ENCODE data around the gene TBCC. TPM values are rescaled to one million over a fixed set of nuclear protein-coding genes. Genes with fewer than 3 reads are reported as not detected.

Gene TBCC
- total RNA-seq, 5 donors from 2014 or later (not counting 1 experiment from before 2014, with no cell fraction given): 56.5 to 74.8 (median 59.4) TPM

GRCh38 chr6:42787063-42787472 lies 41.2 kb upstream of the TBCC start:
- H3K27me3 ChIP-seq (replicated peaks in 1 of 2; ENCODE audit: control insufficient read depth in 2 of 2, extremely low read depth in 1 of 2, insufficient read depth in 2 of 2, low read length in 1 of 2): no peaks in the 10 kb centered on the region
- H3K4me3 Mint-ChIP-seq: no peak overlapping the region
- H3K4me3 ChIP-seq (ENCODE audit: control insufficient read depth in 1 of 2, extremely low read depth in 1 of 2, low read length in 1 of 2): peak overlapping the region in 1 of 2 donors; percentile 38
- WGBS (ENCODE audit: insufficient coverage): 88% methylated on average over 2 of the region's 2 CpGs
- DNase-seq (no peak), ATAC-seq (replicated peaks in 1 of 4) (no peak)
- H3K4me1 ChIP-seq (ENCODE audit: control insufficient read depth in 1 of 2, extremely low read depth in 1 of 2, insufficient read depth in 2 of 2, low read length in 2 of 2): peaks cover 41 to 53% of the 10 kb centered on the region in 2 experiments
- no peaks in the 10 kb centered on the region for H3K9me3 ChIP-seq
- CTCF ChIA-PET: interaction anchor here (0.6 to 0.7 kb wide), 2 partner anchors 1256 to 1734 kb away, joined by 3 to 5 read pairs; no protein-coding TSS in a partner anchor
- peak overlapping the region; percentile 15 for H3K27ac ChIP-seq (ENCODE audit: low read length)
- H3K9me3 Mint-ChIP-seq: no peaks in the 10 kb centered on the region
- H3K27me3 Mint-ChIP-seq: no peaks in the 10 kb centered on the region
- no peak overlapping the region for H3K27ac Mint-ChIP-seq
- peaks cover 0 to 7% of the 10 kb centered on the region in 2 donors for H3K36me3 ChIP-seq (ENCODE audit: control insufficient read depth in 2 of 2, extremely low read depth in 1 of 2, insufficient read depth in 1 of 2, low read length in 1 of 2)
- POLR2A ChIA-PET: interaction anchor here (0.6 to 7.3 kb wide), 8 partner anchors 11 to 82 kb away, joined by 3 to 133 read pairs (median 4); partner anchors contain the start of gene TBCC (in 1 of the 2)
- peaks cover 15% of the 10 kb centered on the region for H3K36me3 Mint-ChIP-seq
- H3K4me1 Mint-ChIP-seq: peaks cover 0 to 28% (median 16%) of the 10 kb centered on the region in 3 donors

DNA sequence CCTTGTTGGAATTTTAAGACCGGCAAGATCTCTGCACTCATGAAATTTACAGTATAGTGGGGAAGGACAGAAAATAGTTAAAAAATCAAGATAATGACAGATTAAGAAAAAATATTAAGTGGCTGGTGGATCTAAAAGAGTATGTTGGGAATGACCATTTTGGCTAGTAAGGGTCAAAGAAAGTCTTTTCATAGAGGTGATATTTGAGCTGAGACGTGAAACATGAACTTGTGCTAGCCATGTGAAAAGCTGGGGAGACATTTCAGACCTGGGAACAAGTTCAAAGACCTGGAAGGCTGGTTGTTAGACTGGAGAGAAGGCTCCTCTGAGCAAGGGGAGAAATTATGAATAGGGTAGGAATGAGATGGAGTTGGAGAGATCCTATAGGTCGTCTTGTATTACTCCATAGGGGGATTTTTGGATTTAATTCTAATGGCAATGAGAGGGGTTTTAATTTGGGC lies 40.7 kb upstream of the TBCC start:
- POLR2A ChIA-PET: interaction anchor here (0.5 to 7.3 kb wide), 6 partner anchors 11 to 123 kb away, joined by 3 to 133 read pairs (median 4); partner anchors contain the start of gene TBCC (in 1 of the 2)
- H3K4me1 ChIP-seq (ENCODE audit: control insufficient read depth in 1 of 2, extremely low read depth in 1 of 2, insufficient read depth in 2 of 2, low read length in 2 of 2): peaks cover 41 to 53% of the 10 kb centered on the region in 2 experiments

DNA sequence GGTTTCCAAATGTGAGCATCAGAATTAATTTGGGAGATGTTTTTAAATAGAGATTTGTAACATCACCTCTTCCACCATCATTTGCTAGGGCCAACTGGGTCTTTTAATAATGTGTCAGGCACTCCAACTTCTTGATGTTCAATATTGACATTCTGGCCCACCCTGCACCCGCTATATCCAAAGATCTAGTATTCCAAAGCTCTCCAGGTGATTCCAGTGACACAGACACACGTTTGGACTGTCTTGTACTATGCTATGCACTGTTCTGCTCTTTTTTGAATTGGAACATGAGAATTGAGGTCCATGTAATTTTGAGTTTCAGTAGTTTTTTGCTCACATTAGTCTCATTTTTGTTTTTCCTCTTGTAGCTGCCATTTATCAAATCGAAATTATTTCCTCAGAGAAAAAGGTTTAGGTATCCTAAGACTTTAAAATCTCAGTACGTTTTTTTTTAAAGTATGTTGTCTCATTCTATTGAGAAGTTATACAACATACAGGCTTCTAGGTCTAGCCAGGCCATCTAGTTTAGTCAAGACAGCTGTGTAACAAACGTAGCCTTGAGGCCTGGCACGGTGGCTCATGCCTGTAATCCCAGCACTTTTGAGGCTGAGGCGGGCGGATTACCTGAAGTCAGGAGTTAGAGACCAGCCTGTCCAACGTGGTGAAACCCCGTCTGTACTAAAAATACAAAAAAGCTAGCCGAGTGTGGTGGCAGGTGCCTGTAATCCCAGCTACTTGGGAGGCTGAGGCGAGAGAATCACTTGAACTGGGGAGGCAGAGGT lies 39.0 kb upstream of the TBCC start:
- H3K9me3 Mint-ChIP-seq: no peaks in the 10 kb centered on the region
- peak overlapping the region; percentile 62 to 97 for H3K4me3 ChIP-seq (ENCODE audit: control insufficient read depth in 1 of 2, extremely low read depth in 1 of 2, low read length in 1 of 2)
- CTCF ChIA-PET: interaction anchor here (0.5 to 1.1 kb wide), 4 partner anchors 10 to 38 kb away, joined by 3 to 9 read pairs (median 5); no protein-coding TSS in a partner anchor
- H3K4me3 Mint-ChIP-seq: no peak overlapping the region
- no peaks in the 10 kb centered on the region for H3K9me3 ChIP-seq
- no peaks in the 10 kb centered on the region for H3K27me3 ChIP-seq (replicated peaks in 1 of 2; ENCODE audit: control insufficient read depth in 2 of 2, extremely low read depth in 1 of 2, insufficient read depth in 2 of 2, low read length in 1 of 2)
- no peak overlapping the region for H3K27ac Mint-ChIP-seq
- 57% methylated on average over 4 of the region's 12 CpGs for WGBS (ENCODE audit: insufficient coverage)
- H3K4me1 Mint-ChIP-seq: peaks cover 13 to 22% (median 13%) of the 10 kb centered on the region in 3 donors
- POLR2A ChIA-PET: interaction anchor here (0.6 to 7.3 kb wide), 10 partner anchors 9 to 162 kb away, joined by 3 to 133 read pairs (median 4); partner anchors contain the start of gene TBCC (in 1 of the 2)
- ATAC-seq (replicated peaks in 1 of 4) (no peak), DNase-seq (no peak)
- peaks cover 11% of the 10 kb centered on the region for H3K36me3 Mint-ChIP-seq
- peaks cover 42 to 49% of the 10 kb centered on the region in 2 experiments for H3K4me1 ChIP-seq (ENCODE audit: control insufficient read depth in 1 of 2, extremely low read depth in 1 of 2, insufficient read depth in 2 of 2, low read length in 2 of 2)
- peak overlapping the region; percentile 99 for H3K27ac ChIP-seq (ENCODE audit: low read length)
- no peaks in the 10 kb centered on the region for H3K27me3 Mint-ChIP-seq
- H3K36me3 ChIP-seq (ENCODE audit: control insufficient read depth in 2 of 2, extremely low read depth in 1 of 2, insufficient read depth in 1 of 2, low read length in 1 of 2): peaks cover 0 to 7% of the 10 kb centered on the region in 2 donors

More for the DNA sequence above, 40.7 kb upstream of the TBCC start:
- no peaks in the 10 kb centered on the region for H3K27me3 Mint-ChIP-seq
- 98% methylated on average over 3 of the region's 3 CpGs for WGBS (ENCODE audit: insufficient coverage)
- CTCF ChIA-PET: interaction anchor here in 1 of 2 donors (0.6 kb wide), 1 partner anchor 58 kb away, joined by 4 read pairs; no protein-coding TSS in a partner anchor
- Histone ChIP-seq H3K4me3 (ENCODE audit: control insufficient read depth in 1 of 2, extremely low read depth in 1 of 2, low read length in 1 of 2) (no peak overlapping the region), H3K27me3 (replicated peaks in 1 of 2; ENCODE audit: control insufficient read depth in 2 of 2, extremely low read depth in 1 of 2, insufficient read depth in 2 of 2, low read length in 1 of 2) (no peaks in the 10 kb centered on the region), H3K36me3 (ENCODE audit: control insufficient read depth in 2 of 2, extremely low read depth in 1 of 2, insufficient read depth in 1 of 2, low read length in 1 of 2) (peaks cover 0 to 7% of the 10 kb centered on the region in 2 donors), H3K9me3 (no peaks in the 10 kb centered on the region), H3K27ac (ENCODE audit: low read length) (peak overlapping the region; percentile 15)
- no peak overlapping the region for H3K4me3 Mint-ChIP-seq
- ATAC-seq (replicated peaks in 1 of 4) (no peak), DNase-seq (no peak)
- no peak overlapping the region for H3K27ac Mint-ChIP-seq
- H3K36me3 Mint-ChIP-seq: peaks cover 15% of the 10 kb centered on the region
- H3K9me3 Mint-ChIP-seq: no peaks in the 10 kb centered on the region
- H3K4me1 Mint-ChIP-seq: peaks cover 0 to 24% (median 12%) of the 10 kb centered on the region in 3 donors

- no peaks in the 10 kb centered on the region for H3K9me3 ChIP-seq
- WGBS (ENCODE audit: insufficient coverage): 0% methylated on average over 2 of the region's 10 CpGs
- H3K27ac ChIP-seq (ENCODE audit: low read length): peak overlapping the region; percentile 99
- POLR2A ChIA-PET: interaction anchor here (0.7 to 7.3 kb wide), 10 partner anchors 9 to 163 kb away, joined by 3 to 133 read pairs (median 6); partner anchors contain the start of genes RPL7L1 (in 1 of the 2) and TBCC (in 1 of the 2)
- H3K27ac Mint-ChIP-seq: no peak overlapping the region
- DNase-seq (peak in 1 of 35 experiments; percentile 48), ATAC-seq (replicated peaks in 1 of 4) (peak in 2 of 4 experiments; percentile 0 to 4)
- no peaks in the 10 kb centered on the region for H3K27me3 Mint-ChIP-seq
- H3K36me3 Mint-ChIP-seq: peaks cover 11% of the 10 kb centered on the region
- H3K4me3 ChIP-seq (ENCODE audit: control insufficient read depth in 1 of 2, extremely low read depth in 1 of 2, low read length in 1 of 2): peak overlapping the region; percentile 62 to 97
- peaks cover 0 to 7% of the 10 kb centered on the region in 2 donors for H3K36me3 ChIP-seq (ENCODE audit: control insufficient read depth in 2 of 2, extremely low read depth in 1 of 2, insufficient read depth in 1 of 2, low read length in 1 of 2)
- H3K4me1 Mint-ChIP-seq: peaks cover 21 to 22% (median 21%) of the 10 kb centered on the region in 3 donors
- no peaks in the 10 kb centered on the region for H3K27me3 ChIP-seq (replicated peaks in 1 of 2; ENCODE audit: control insufficient read depth in 2 of 2, extremely low read depth in 1 of 2, insufficient read depth in 2 of 2, low read length in 1 of 2)
- no peaks in the 10 kb centered on the region for H3K9me3 Mint-ChIP-seq
- H3K4me3 Mint-ChIP-seq: no peak overlapping the region
- CTCF ChIA-PET: interaction anchor here (0.5 to 1.1 kb wide), 4 partner anchors 8 to 37 kb away, joined by 3 to 9 read pairs (median 5); no protein-coding TSS in a partner anchor
- H3K4me1 ChIP-seq (ENCODE audit: control insufficient read depth in 1 of 2, extremely low read depth in 1 of 2, insufficient read depth in 2 of 2, low read length in 2 of 2): peaks cover 37 to 47% of the 10 kb centered on the region in 2 experiments
These were observed 38.2 kb upstream of the TBCC start for GRCh38 chr6:42783876-42784642.

DNA sequence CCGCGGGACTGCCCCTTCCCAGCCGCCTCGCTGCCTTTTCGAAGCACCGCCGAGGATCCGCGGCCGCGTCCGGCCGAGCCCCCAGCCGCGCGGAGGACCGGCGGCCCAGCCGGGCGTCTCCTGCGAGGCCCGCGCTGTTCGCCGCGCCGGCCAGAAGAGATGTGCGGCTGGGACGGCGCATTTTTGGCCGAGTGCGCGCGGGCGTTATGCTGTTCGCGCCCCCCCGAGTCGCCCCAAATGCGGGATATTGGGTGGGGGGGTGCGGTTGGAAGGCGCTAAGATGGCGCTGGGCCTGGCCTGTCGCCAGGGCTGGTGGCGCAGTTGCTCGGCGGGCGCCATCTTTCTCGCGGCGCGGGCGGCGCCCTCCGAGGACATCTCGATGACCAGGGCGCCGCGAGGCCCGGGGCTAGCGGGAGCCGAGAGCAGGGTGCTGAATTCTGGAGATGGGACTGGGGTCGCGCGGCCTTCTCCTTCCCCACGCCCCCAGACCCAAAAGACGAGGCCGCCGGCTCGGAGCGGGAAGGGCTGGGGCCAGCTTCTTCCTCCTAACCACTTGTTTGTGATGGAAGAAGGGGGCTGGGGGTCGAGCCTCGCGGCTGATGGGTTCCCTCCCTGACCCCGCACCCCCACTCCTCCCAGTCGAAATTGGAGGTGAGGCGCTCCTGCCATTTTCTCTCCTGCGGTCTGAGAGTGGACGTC lies 37.4 kb upstream of the TBCC start:
- Histone ChIP-seq H3K27ac (ENCODE audit: low read length) (peak overlapping the region; percentile 99), H3K27me3 (replicated peaks in 1 of 2; ENCODE audit: control insufficient read depth in 2 of 2, extremely low read depth in 1 of 2, insufficient read depth in 2 of 2, low read length in 1 of 2) (no peaks in the 10 kb centered on the region), H3K4me1 (ENCODE audit: control insufficient read depth in 1 of 2, extremely low read depth in 1 of 2, insufficient read depth in 2 of 2, low read length in 2 of 2) (peaks cover 31 to 40% of the 10 kb centered on the region in 2 experiments), H3K36me3 (ENCODE audit: control insufficient read depth in 2 of 2, extremely low read depth in 1 of 2, insufficient read depth in 1 of 2, low read length in 1 of 2) (peaks cover 0 to 2% of the 10 kb centered on the region in 2 donors), H3K9me3 (no peaks in the 10 kb centered on the region), H3K4me3 (ENCODE audit: control insufficient read depth in 1 of 2, extremely low read depth in 1 of 2, low read length in 1 of 2) (peak overlapping the region; percentile 62 to 97)
- H3K9me3 Mint-ChIP-seq: no peaks in the 10 kb centered on the region
- H3K27ac Mint-ChIP-seq: no peak overlapping the region
- peaks cover 6% of the 10 kb centered on the region for H3K36me3 Mint-ChIP-seq
- ATAC-seq (replicated peaks in 1 of 4) (peak; percentile 65 to 72 (median 70)), DNase-seq (peak; percentile 64 to 91 (median 81))
- WGBS (ENCODE audit: insufficient coverage): under 1% methylated on average over 48 of the region's 79 CpGs
- POLR2A ChIA-PET: interaction anchor here (0.5 to 7.3 kb wide), 19 partner anchors 8 to 921 kb away, joined by 3 to 133 read pairs (median 6); partner anchors contain the start of genes RPL7L1 (in 1 of the 2) and TBCC (in 1 of the 2)
- CTCF ChIA-PET: interaction anchor here in 1 of 2 donors (0.5 to 2.9 kb wide), 5 partner anchors 8 to 1290 kb away, joined by 3 to 17 read pairs (median 4); partner anchors contain the start of gene TBCC
- H3K4me3 Mint-ChIP-seq: no peak overlapping the region
- H3K4me1 Mint-ChIP-seq: peaks cover 24 to 28% (median 27%) of the 10 kb centered on the region in 3 donors
- no peaks in the 10 kb centered on the region for H3K27me3 Mint-ChIP-seq

Measured in T-cell (primary cell).